Psoas muscle (tissue), 8 donors: ENCODE results near the gene SLC66A2. TPM values are rescaled to one million over a fixed set of nuclear protein-coding genes. Genes with fewer than 3 reads are reported as not detected.
A peak's percentile ranks its signal among the peaks of the same experiment; 100 is the strongest.

Experiments used
- ATAC-seq, 4 donors: fragments of 200-7000 bp; cut with Tn5 transposase; one replicate each; pipeline ENCODE4 v1.9.1; 2020; ENCODE audit warnings: moderate library complexity in 3 of 4, mild to moderate bottlenecking in 2 of 4
- DNase-seq, 2 donors: peaks; one replicate each; pipeline ENCODE4 v3.0.0-alpha.2; 2020
- H3K27ac ChIP-seq: fragments of 200-600 bp; one replicate; pipeline ENCODE4 v1.8.0; 2022
- H3K27me3 ChIP-seq, 3 donors: fragments of 200-600 bp in 1 of 3; one replicate each; pipeline versions ENCODE4 v1.6.1 to v1.8.0; 2013 to 2022; ENCODE audit warnings: low read length in 2 of 3, mild to moderate bottlenecking in 2 of 3, moderate library complexity in 1 of 3; ENCODE audit not compliant: insufficient read depth in 3 of 3
- H3K36me3 ChIP-seq, 2 donors: fragments of 200-600 bp in 1 of 2; one replicate each; pipeline versions ENCODE4 v1.6.1 to v1.8.0; 2013 to 2022; ENCODE audit warnings: low read depth in 1 of 2, mild to moderate bottlenecking in 1 of 2, moderate library complexity in 1 of 2; ENCODE audit not compliant: insufficient read depth in 1 of 2
- H3K4me1 ChIP-seq: fragments of 200-600 bp; one replicate; pipeline ENCODE4 v1.8.0; 2022
- H3K4me3 ChIP-seq: fragments of 200-600 bp; one replicate; pipeline ENCODE4 v1.8.0; 2022; ENCODE audit warnings: mild to moderate bottlenecking
- H3K9me3 ChIP-seq: fragments of 200-600 bp; one replicate; pipeline ENCODE4 v1.8.0; 2022
- CTCF ChIP-seq: fragments of 200-600 bp; IDR thresholded peaks from one replicate; pipeline ENCODE4 v1.8.0; 2022; ENCODE audit warnings: antibody characterized with exemption
- WGBS, 3 donors: extraction: QIAGEN DNeasy Blood & Tissue Kit; methylation state at CpG; one replicate each; pipeline versions ENCODE4 v1.1.6 to v1.1.7; 2013; 5-methylcytosine and 5-hydroxymethylcytosine counted together
- intact Hi-C, 2 donors: fragments of 100-400 bp; cut with DNase I; formaldehyde crosslinking; loops; one replicate each; pipeline versions ENCODE4 v1.11.0 to v1.14.2; 2022
- polyA plus RNA-seq, 3 donors: library from polyadenylated mRNA; stranded (reverse); fragments of 200-250 nt; gene quantifications; one replicate each; pipeline ENCODE4 v1.2.3, GENCODE V29; 2013
- total RNA-seq, 4 donors: library from RNA; stranded (reverse); fragmentation: NEBNext Ultra II Directional in 2 of 4; extraction: Animal tissue kit (Norgen Biotek cat#: 25700) in 2 of 4; gene quantifications; one replicate each; pipeline versions ENCODE4 v1.2.1 to v1.2.4, GENCODE V29; 2021 to 2023
- donor health status: healthy with polysubstance abuse.
- donor health status: DM: no; HTN: no; CAD: no; lungs with moderate emphysema.
- donor health status: Bipolar disorder and iron deficiency.
- donor health status: healthy.
- donor health status: DM: yes; HTN: yes; CAD: no.
- donor health status: DM: no; HTN: no; CAD: no.
- donor health status: DM: no; HTN: no; CAD: no.
- donor health status: DM: yes; HTN: yes; CAD: no.

SLC66A2 gene
- total and polyA plus RNA-seq, 7 donors, result 36.4 to 160 (median 67.7) TPM

DNA sequence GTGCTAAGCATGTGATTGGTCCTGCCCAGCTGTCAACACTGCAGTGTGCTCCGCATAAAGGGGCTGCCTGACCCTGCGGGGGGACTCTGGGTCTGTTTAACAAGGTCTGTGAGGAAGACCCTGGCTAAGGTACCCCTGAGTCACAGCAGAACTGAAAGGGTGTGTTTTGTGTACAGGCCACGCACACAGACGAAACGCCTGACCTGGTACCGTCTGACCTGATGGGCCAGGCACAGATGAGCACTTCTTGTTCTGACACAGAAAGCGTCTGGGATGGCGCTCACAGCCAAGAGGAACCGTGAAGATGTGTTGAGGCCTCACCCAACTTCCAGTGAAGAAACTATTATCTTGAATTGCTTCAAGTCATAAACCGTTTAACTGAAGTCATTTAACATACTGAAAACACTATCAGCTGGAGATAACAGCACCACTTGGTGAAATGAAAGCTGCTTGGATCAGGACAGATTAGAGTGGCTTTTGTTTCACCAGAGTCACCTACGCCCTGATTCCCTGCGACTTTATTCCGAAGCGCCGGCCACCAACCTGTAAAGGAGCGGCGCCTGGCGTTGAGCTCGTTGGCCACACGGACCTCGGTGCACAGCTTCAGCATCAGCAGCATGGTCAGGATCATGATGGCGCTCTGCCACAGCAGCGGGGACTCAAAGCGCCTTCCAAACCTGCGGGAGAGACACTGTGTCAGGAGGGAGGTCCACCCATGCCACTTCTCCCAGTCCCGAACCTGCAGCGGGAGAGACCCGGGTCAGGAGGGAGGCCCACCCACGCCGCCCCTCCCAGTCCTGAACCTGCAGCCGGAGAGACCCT, 8.5 kb downstream of the SLC66A2 start:
- peak in 1 of 2 donors; percentile 39 for DNase-seq
- no peak overlapping the region for H3K27ac ChIP-seq

DNA sequence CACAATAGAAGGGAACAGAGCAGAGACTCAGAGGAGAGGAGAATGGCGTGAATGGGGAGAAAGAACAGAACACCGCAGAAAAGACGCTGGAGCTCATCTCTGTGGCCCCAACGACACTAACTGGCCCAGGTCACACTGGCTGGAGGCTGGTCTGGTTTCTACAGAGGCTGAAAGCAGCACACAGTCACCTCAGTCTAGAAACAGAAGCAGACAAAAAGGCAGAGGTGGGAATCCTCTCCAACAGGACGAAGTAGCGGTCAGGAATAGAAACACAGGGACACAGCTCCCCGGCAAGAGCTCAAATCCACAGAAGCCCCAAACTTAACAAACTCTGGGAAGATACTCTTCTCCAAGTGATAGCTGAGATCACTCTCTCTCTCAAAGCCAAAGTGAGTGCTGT, 9.2 kb downstream of the SLC66A2 start:
- Histone ChIP-seq H3K27me3 (no peaks in the 10 kb centered on the region), H3K4me1 (peaks cover 40% of the 10 kb centered on the region), H3K4me3 (no peak overlapping the region), H3K9me3 (no peaks in the 10 kb centered on the region), H3K27ac (no peak overlapping the region), H3K36me3 (peaks cover 4 to 31% of the 10 kb centered on the region in 2 donors)
- no peak for TF ChIP-seq CTCF
- DNase-seq (peak in 1 of 2 donors; percentile 16), ATAC-seq (no peak)
- WGBS, 3 donors, result 85 to 95% (median 89%) methylated on average over 7 of the region's 7 CpGs
- intact Hi-C loops, result loop anchor here (10.0 kb wide), 2 partner anchors 267 to 557 kb away; partner anchors contain the start of gene CTDP1 (in 1 of the 2)

More for the DNA sequence above, 8.5 kb downstream of the SLC66A2 start:
- intact Hi-C loops, result loop anchor here (10.0 kb wide), 2 partner anchors 268 to 558 kb away; partner anchors contain the start of gene CTDP1 (in 1 of the 2)
- no peak overlapping the region for H3K4me3 ChIP-seq
- H3K9me3 ChIP-seq, result no peaks in the 10 kb centered on the region
- ATAC-seq, result no peak
- H3K4me1 ChIP-seq, result peaks cover 46% of the 10 kb centered on the region
- H3K36me3 ChIP-seq, result peaks cover 4 to 31% of the 10 kb centered on the region in 2 donors
- H3K27me3 ChIP-seq, result no peaks in the 10 kb centered on the region
- TF ChIP-seq CTCF, result no peak
- WGBS, 3 donors, result 84 to 90% (median 90%) methylated on average over 29 to 31 of the region's 31 CpGs

- Histone ChIP-seq H3K27me3 (no peaks in the 10 kb centered on the region), H3K4me3 (no peak overlapping the region), H3K36me3 (peaks cover 4 to 25% of the 10 kb centered on the region in 2 donors), H3K27ac (peak overlapping the region; percentile 30), H3K9me3 (no peaks in the 10 kb centered on the region), H3K4me1 (peaks cover 34% of the 10 kb centered on the region)
- peak; percentile 23 to 71 (median 47) for ATAC-seq
- peak in 1 of 2 donors; percentile 69 for DNase-seq
- WGBS, 3 donors, result 47 to 73% (median 70%) methylated on average over 16 of the region's 16 CpGs
- TF ChIP-seq CTCF, result no peak
- intact Hi-C loops, result loop anchor here (10.0 kb wide), 2 partner anchors 267 to 557 kb away; partner anchors contain the start of gene CTDP1 (in 1 of the 2)
Measured at GRCh38 chr18:79941473-79942119, 9.9 kb downstream of the SLC66A2 start.

GRCh38 chr18:79940814-79941472, 10.5 kb downstream of the SLC66A2 start:
- H3K4me3 ChIP-seq, result no peak overlapping the region
- ATAC-seq (no peak), DNase-seq (peak in 1 of 2 donors; percentile 50)
- no peaks in the 10 kb centered on the region for H3K27me3 ChIP-seq
- 72 to 86% (median 78%) methylated on average over 17 of the region's 17 CpGs for WGBS, 3 donors
- no peak for TF ChIP-seq CTCF
- H3K9me3 ChIP-seq, result no peaks in the 10 kb centered on the region
- peak overlapping the region; percentile 30 for H3K27ac ChIP-seq
- peaks cover 4 to 24% of the 10 kb centered on the region in 2 donors for H3K36me3 ChIP-seq
- H3K4me1 ChIP-seq, result peaks cover 32% of the 10 kb centered on the region
- intact Hi-C loops, result loop anchor here (10.0 kb wide), 2 partner anchors 266 to 556 kb away; partner anchors contain the start of gene CTDP1 (in 1 of the 2)
